Measurements from ENCODE around the gene SIK2.

The SIK2 gene

GRCh38 chr11:111730871-111731591 is 128.8 kb downstream of the SIK2 start:
- DNase-seq (ENCODE audit: low spot score) = no peak

DNA sequence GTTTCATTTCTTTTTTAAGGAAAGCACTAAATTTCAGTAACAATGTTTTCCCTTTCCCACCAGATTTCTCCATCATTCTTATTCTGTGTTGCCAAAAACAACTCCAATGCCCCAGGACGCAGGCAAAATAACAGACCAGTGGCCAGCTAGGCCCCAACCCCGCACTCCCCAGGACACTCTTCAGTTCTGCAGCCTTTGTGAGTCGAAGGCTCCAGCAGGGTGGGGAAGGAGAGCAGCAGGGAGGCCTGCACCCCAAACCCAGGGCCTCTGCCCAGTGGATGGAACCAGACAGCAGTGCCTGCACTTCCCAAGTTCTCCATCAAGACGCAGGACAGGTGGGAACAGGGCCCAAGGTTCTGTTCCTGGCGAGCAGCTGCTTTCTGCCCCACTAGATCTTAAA is 129.6 kb downstream of the SIK2 start:
- no peak for DNase-seq (ENCODE audit: low spot score)

- no peak for DNase-seq (ENCODE audit: low spot score)
Observed at GRCh38 chr11:111733016-111733415, 130.8 kb downstream of the SIK2 start.

GRCh38 chr11:111733611-111734088 is 131.4 kb downstream of the SIK2 start:
- DNase-seq (ENCODE audit: low spot score) = no peak

GRCh38 chr11:111734101-111734953 is 132.1 kb downstream of the SIK2 start:
- DNase-seq (ENCODE audit: low spot score) = no peak

DNA sequence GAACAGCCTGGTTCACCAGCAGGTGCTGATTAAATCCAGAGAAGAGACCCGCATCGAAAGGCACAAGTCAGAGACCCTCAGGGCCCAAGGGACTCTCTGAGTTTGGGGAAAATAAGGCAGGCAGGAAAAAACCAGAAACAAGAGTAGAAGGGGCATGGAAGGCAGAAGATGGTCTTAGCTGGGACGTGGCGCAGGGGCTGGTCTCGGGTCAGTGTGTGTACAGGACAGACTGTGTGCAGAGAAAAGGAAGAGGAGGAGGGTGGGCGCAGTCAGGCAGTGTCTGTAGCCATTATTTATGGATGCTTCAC is 132.7 kb downstream of the SIK2 start:
- DNase-seq (ENCODE audit: low spot score) = no peak

DNA sequence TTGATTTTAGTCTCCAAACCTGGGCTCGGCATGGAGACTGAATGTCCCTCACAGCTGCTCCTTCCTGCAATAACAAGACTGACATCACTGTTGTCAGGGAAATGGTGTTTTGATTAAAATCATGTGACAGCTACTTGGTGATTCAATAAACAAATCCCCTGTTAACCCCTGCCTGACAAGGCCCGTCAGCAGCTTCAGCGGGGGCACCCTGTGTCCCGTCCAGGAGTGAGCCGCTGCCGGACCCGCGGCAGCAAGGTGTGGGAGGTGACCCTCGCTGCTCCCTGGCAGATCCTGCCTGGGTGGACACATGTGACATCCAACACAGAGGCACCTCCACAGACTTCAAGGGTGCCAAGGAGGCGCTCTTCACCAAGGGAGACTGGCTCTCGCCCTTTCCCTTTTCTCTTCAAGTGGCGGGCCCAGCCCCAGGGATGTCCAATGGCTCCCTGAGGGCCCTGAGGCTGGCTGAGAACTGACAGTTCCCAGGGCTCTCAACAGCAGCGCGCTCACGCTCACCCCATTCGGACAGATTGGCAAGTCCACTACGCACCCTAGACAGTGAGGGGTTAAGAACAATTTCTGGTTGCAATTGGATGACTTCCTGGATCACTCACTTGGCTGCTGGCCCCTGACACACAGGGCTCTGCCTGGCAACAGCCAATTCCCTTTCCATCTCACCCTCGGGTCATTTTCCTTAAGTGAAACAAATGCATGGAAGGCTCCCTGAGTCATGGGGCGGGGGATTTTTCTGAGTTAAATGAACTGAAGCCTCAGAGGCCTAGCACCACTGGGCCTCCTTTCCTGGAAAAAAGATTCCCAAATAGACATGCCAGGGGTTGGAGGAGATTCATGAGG is 133.2 kb downstream of the SIK2 start:
- DNase-seq (ENCODE audit: low spot score) = peak; percentile 97

DNA sequence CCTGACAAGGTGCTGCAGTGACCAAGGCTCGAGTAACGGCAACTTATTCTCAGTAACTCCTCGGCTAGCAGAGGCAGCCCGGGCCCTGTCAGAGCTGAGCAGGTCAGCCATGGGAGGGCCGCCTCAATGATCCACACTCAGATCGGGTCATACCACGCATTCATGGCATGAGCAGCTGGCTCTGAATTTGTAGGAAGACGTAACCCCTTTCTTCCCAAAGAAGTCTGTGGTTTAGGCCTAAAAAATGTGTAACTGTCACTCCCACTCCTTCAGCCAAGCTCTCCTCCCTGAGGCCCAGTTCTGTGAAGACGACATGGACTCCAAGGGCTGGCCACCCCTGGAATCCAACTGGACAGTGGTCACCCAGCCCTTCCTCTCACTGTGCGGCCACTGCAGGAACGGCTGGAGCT is 133.9 kb downstream of the SIK2 start:
- peak; percentile 8 for DNase-seq (ENCODE audit: low spot score)

DNA sequence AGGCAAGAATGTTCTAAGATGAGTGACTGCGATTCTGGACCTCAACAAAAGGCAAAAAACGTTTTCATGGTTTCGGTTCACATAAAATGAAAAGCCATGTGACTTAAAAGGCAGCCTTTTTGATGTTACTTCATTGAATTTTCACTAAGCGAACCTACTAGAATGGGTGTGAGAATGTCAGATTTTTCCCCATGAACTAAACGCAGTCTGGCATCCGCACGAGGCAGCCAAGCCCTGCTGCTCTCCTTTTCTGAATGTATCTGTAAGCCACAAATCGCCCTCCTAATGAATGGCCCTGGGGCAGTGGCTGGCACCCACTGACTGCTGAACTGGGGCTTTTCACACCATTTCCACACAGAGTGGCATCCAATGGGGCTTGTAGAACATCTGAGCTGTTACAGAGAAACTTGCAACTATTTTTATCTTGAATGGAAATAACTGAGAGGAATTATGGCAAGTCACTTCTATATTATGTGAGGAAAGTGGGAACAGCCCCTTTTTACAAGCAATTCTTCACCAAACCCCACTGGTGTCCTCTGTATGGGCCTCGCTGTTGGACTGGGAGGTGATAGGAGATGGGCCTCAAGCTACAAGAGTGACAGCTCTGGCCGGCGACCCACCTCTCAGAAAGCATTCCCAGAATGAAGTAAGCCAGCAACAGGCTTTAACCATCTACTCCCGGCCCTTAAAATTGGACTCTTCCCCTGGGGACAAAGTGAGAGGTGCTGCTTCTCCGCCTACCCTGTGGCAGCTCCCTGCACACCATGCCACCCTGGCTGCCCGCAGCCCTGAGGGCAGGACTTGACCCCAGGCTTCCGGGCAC is 134.6 kb downstream of the SIK2 start:
- no peak for DNase-seq (ENCODE audit: low spot score)

- no peak for DNase-seq (ENCODE audit: low spot score)
Observed at GRCh38 chr11:111737444-111738210, 135.4 kb downstream of the SIK2 start.

GRCh38 chr11:111739299-111739698 is 137.1 kb downstream of the SIK2 start:
- DNase-seq (ENCODE audit: low spot score) = no peak

DNA sequence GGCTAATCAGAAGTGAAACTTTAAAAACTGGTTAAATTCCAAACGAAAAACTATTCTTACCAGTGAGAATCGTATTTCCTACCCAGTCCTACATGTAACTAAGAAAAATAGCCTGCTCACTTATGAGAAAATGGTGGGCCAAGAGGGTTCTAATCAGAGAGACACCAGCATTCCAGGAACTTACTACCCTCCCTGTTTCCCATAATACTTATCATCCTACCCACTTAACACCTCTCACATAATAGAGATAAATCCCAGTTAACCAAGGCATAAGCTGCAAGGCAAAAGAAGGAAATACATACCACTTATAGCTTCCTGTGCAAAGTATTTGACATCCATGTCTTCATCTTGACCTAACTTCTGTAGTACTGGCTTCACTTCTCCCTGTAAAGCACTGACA is 139.5 kb downstream of the SIK2 start:
- DNase-seq (ENCODE audit: low spot score) = no peak

DNA sequence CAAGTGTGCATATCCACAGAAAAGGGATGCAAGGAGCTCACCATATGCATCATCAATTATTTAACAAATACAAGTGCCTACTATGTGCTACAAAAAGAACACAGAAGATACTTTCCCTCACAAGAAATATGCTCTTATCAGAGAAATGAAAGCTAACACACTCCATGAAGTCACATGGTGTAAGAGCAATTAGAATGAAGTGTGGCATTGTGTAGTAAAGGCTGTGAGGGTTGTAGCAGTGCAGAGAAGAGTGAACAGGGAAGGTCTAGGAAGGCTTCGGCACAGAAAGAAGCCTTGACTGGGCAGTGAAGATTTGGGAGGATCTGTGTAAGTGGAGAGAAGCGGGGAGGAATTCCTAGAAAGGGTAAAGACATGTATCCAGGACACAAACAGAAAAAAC is 141.5 kb downstream of the SIK2 start:
- no peak for DNase-seq (ENCODE audit: low spot score)

DNA sequence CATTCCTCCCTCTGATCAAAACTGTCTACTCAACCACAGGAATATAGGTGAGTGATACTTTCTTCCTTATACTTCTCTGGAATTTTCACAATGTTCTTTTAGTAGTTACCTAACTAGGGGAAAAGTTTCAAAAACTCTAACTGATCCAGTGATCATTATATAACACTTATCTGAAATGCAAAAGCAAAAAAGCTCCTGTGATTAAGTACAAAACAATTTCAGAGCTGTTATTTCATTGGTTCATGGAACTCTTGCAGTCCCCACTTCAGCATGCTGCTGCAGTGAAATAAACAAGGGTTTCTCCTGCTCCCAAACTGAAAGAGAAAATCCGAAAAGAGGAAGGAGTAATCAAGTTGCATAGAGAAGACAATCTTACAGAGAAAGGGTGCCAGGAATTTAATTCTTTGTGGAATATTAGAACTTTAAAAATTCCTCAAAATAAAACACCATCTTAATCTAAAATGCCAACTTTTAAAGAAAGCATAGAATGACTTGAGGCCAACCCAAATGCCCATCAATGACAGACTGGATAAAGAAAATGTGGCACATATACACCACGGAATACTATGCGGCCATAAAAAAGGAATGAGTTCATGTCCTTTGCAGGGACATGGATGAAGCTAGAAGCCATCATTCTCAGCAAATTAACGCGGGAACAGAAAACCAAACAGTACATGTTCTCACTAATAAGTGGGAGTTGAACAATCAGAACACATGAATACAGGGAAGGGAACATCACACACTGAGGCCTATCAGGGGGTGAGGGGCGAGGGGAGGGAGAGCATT is 143.7 kb downstream of the SIK2 start:
- no peak for DNase-seq (ENCODE audit: low spot score)

GRCh38 chr11:111748035-111748804 is 146.0 kb downstream of the SIK2 start:
- no peak for DNase-seq (ENCODE audit: low spot score)

GRCh38 chr11:111749646-111750045 is 147.4 kb downstream of the SIK2 start:
- DNase-seq (ENCODE audit: low spot score) = no peak

- no peak for DNase-seq (ENCODE audit: low spot score)
Observed at GRCh38 chr11:111756097-111756496, 153.8 kb downstream of the SIK2 start.

DNA sequence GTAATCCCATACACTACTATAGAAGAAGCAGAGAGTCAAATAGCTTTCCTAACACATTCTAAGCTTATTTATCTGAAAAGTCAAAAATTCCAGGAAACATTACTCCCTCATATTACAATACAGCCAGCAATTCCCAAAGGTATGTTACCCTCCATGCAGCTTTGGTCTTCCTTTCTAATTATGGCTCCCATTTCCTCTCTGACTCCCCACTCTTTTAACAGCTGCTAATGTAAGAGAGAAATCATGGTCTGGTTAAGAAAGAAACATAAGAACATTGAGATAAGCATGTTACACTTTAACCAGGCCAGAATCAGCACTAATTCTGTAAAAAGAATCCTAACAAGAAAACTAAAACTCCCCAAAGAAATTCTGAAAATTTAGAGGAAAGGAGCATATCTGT is 157.1 kb downstream of the SIK2 start:
- DNase-seq (ENCODE audit: low spot score) = no peak

DNA sequence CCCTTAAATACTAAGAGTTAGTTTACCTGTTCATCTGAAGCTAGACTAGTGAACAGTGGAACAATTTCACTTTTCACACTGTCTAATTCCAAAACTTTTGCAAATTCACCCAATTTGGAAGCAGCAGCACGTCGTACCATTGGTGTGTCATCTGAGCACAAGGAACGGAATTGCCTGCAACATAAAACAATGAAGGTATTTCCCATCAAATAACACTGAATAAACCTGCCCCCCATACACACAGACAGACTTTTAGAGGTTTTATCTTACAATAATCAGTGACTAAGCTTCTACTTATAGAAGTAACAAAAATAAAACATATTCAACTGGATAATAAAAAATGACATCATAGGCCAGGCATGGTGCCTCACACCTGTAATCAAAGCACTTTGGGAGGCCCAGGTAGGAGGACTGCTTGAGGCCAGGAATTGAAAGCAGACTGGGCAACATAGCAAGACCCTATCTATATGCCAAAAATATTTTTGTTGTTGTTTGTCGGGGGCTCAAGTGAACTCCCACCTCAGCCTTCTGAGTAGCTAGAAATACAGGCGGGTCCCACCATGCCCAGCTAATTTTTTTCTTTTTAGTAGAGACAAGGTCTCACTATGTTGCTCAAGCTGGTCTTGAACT is 157.6 kb downstream of the SIK2 start:
- DNase-seq (ENCODE audit: low spot score) = no peak

Measured in COLO829 (cell line).